HepG2 (cell line): Measurements from ENCODE around the gene TMCO4. TPM values are rescaled to one million over a fixed set of nuclear protein-coding genes. Genes with fewer than 3 reads are reported as not detected.

Experiments
- AKNA ChIP-seq: sonication (generic); formaldehyde crosslinking; IDR thresholded peaks from 2 replicates; pipeline ENCODE4 v1.4.0; 2020; ENCODE audit warnings: missing genetic modification reagents, borderline replicate concordance
- TARDBP ChIP-seq: sonication (generic); formaldehyde crosslinking; IDR thresholded peaks from 2 replicates; pipeline ENCODE4 v1.8.0; 2022; ENCODE audit warnings: mild to moderate bottlenecking, missing genetic modification reagents
- ZHX2 ChIP-seq, 2 experiments: sonication (generic) in 1 of 2; formaldehyde crosslinking in 1 of 2; IDR thresholded peaks; 2 replicates each; pipeline versions ENCODE4 v1.6.1 to v1.9.0; 2014 to 2022; ENCODE audit warnings: antibody characterized with exemption in 1 of 2, borderline replicate concordance in 1 of 2, inconsistent platforms in 1 of 2, low read depth in 1 of 2, missing genetic modification reagents in 1 of 2
- ZNF224 ChIP-seq: sonication (generic); formaldehyde crosslinking; IDR thresholded peaks from 2 replicates; pipeline ENCODE4 v1.5.0; 2020; ENCODE audit warnings: mild to moderate bottlenecking, missing genetic modification reagents
- ZNF558 ChIP-seq: sonication (generic); formaldehyde crosslinking; IDR thresholded peaks from 2 replicates; pipeline ENCODE4 v1.9.0; 2022; ENCODE audit warnings: mild to moderate bottlenecking, missing genetic modification reagents, borderline replicate concordance
- ZNF577 ChIP-seq: sonication (generic); formaldehyde crosslinking; IDR thresholded peaks from 2 replicates; pipeline ENCODE4 v1.4.0; 2020; ENCODE audit warnings: mild to moderate bottlenecking, low read depth, missing genetic modification reagents, borderline replicate concordance
- ZSCAN30 ChIP-seq: sonication (generic); formaldehyde crosslinking; IDR thresholded peaks from 2 replicates; pipeline ENCODE4 v1.5.0; 2020; ENCODE audit warnings: mild to moderate bottlenecking, missing genetic modification reagents
- polyA plus RNA-seq, 8 experiments: library from polyadenylated mRNA; depleted of rRNA in 3 of 8; stranded (reverse) in 7 of 8; unstranded in 1 of 8; fragments of >200 nt; fragmentation: Illumina TruSeq in 4 of 8; extraction: Trizol in 4 of 8; gene quantifications; 2 replicates each; pipeline versions ENCODE4 v1.2.1 to v1.2.3, GENCODE V29; 2011 to 2016; ENCODE audit warnings: low read depth in 4 of 8, missing spikeins in 1 of 8, mixed read lengths in 1 of 8; ENCODE audit not compliant: insufficient read depth in 1 of 8
- total RNA-seq, 5 experiments: library from RNA; depleted of rRNA; stranded (reverse); fragments of >200 nt; fragmentation: Illumina TruSeq; extraction: Trizol; gene quantifications; 2 replicates each; pipeline ENCODE4 v1.2.3, GENCODE V29; 2016; ENCODE audit warnings: low read depth in 1 of 5

TMCO4 gene
- total and polyA plus RNA-seq, 2 of the 13 experiments (the other 11 are each of a cell fraction or from before 2014, with no cell fraction given), result 2.1 to 4.1 TPM

DNA sequence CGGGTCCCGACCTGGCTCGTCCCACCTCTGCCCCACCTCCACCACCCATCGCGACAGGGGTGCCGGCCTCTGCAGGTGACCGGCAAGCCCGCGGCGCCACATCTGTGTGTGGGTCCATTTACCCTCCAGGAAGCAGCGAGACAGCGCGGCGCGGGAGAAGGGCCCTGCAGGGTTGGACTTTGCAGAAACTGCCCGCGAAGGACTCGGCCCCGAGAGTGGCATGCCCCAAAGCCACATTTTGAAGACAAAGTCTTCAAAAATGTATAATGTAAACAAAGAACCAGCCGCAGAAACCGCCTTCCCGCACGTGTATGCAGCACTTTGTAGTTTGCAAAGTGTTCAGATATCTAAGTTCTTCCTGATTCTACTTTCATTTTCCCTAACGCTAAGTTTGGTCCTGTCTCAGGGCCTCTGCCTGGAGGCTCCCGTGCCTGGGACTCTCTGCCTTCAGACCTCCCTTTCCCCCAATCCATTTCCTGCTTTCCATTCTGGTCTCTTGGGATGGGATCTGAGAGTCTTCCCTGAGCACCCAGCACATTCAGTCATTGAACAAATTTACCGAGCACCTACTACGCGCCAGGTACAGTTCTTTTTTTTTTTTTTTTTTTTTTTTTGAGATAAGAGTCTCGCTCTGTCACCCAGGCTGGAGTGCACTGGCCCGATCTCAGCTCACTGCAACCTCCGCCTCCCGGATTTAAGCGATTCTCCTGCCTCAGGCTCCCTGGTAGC, 524 bp upstream of the TMCO4 start (continued):
- TF ChIP-seq ZSCAN30 (CRISPR knock-in tag) (peak; percentile 66; the same call in 1 of the 2 replicates), ZHX2 (IDR thresholded peaks at IDR 0.05; ENCODE audit: low read depth) (no peak), ZHX2 (CRISPR knock-in tag; IDR thresholded peaks at IDR 0.05; ENCODE audit: borderline replicate concordance) (0 out of 2 replicates have a peak, but pooled peaks have one; percentile 54), AKNA (CRISPR knock-in tag) (0 out of 2 replicates have a peak, but pooled peaks have one; percentile 17), TARDBP (CRISPR knock-in tag) (no peak), ZNF224 (CRISPR knock-in tag) (no peak), ZNF558 (CRISPR knock-in tag) (0 out of 2 replicates have a peak, but pooled peaks have one; percentile 34), ZNF577 (CRISPR knock-in tag) (no peak)
